EH (cell line): ENCODE data around the gene DNAJB6.
A peak's percentile ranks its signal among the peaks of the same experiment; 100 is the strongest.

ENCODE experiments used
- DNase-seq: peaks from one replicate; pipeline ENCODE4 v3.0.0-alpha.2; 2015; ENCODE audit warnings: low read depth

The DNAJB6 gene

DNA sequence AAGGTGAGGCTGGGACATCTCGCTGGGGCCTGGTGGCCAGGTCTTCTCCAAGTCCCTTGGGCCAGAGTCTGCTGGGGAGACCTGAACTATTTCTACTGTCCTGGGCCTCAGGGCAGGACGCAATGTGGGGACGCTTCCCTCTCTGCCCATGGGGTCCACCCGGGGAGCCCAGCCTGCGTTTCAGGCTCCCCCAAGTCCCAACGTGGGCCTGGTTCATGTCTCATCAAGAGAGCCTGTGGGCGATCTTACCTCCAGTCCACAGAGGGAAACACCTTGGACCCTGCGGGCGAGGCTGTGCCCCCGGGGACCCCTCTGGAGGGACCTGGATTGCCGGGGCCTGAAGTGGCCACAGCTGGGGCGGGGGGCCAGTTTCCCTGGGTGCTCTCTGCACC, 91.7 kb downstream of the DNAJB6 start:
- no peak for DNase-seq

DNA sequence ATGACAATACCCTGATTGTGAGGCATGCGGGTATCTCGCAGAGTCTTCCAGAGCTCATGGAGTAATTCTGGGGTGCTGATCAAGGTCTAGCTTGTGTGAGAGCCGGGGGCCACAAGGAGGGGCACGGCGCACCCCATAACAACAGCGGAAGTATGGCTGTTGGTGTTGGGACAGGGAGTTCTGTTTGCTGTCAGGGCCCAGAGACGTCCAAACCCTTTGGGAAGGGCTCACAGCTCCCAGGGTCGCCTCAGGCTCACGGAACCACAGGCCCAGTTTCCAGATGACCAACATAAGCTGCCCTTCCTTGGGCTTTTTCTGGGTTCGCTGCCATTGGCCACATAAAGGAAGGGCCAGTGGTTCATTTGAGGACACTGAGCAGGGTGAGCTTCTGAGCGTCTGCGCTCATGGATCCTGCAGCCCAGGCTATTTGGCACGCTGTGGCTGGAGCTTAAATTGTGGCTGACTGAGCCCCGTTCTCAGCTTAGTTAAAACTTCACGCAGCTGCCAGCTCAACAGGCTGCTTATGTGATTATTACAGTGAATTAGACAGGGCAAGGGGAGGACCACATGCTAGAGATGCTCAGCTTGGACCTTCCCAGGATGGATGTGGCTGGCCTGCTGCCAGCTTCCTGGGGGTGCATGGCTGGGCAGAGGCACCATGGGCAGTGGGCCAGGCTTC, 92.3 kb downstream of the DNAJB6 start:
- peak; percentile 11 for DNase-seq

DNA sequence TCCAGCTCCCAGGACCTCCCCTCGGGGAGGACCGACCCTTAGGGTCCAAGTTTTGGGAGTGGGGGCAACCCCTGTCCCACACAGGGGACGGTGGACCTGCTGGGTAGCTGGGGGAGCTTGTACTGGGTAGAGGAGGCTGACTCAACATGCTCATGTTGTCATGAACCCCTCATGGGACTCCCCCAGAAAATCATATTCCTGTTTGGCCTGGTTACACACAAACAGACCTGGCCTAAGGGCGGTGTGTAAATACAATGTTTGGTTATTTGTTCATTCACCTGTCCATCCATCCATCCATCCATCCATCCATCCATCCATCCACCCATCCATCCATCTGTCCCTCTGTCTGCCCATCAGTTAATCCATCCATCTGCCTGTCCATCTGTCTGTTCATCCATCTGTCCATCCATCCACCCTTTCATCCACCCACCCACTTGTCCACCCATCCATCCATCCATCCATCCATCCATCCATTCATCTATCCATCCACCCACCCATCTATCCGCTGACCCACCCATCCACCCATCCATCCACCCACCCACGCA, 92.9 kb downstream of the DNAJB6 start:
- no peak for DNase-seq

DNA sequence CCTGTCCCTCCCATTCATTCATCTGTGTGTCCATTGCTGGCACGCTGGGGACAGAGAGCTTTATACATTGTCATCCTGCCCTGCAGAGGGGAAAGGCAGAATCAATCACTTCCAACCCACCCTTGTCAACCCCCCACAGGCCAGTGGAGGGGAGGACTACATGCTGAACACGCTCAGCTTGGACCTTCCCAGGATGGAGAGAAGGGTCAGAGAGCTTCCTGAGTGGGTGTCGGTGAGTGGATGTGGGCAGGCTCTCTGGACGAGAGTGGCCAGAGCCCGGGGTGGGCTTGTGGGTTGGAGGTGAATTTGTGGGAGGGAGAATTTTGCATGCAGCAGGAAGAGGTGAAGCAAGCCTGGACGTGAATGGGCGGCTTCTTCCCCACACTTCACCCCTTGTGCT, 93.9 kb downstream of the DNAJB6 start:
- DNase-seq: no peak

DNA sequence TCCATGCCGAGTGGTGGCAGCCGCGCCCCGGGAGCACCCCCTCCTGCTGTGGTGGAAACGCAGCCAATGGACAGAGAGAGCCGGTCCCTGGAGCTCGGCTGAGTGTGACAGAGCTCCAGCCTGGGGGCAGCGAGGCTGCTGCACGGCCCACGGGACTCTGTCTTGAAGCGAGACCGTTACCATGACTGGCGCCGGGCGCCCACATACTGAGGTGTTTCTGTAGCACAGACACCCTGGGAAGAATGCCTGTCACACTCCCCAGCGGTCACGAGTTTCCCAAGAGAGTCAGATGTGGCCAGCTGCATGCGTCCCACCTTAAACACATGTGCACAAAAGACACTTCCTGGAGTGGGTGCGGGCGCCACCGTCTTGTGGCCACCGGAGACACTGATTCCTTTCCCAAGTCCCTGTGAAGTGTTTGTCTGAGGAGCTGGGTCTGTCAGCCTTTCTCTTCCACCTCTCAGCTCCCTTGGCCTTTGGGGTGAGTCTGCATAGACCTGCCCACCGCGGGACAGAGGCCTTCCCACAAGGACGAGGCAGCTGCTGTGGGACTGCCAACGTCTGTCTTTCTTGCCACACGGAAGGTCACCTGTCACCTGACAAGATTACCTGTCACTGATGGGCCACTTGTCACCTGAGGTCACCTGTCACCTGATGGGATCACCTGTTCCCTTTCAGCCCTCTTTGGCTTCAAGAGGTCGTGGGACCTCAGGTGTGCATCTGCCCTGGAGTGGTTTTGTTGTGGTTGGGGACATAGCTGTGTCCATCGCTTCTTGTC, 94.6 kb downstream of the DNAJB6 start:
- no peak for DNase-seq

GRCh38 chr7:157431951-157432540, 95.2 kb downstream of the DNAJB6 start:
- no peak for DNase-seq

GRCh38 chr7:157432541-157432956, 95.7 kb downstream of the DNAJB6 start:
- DNase-seq: peak; percentile 87

DNA sequence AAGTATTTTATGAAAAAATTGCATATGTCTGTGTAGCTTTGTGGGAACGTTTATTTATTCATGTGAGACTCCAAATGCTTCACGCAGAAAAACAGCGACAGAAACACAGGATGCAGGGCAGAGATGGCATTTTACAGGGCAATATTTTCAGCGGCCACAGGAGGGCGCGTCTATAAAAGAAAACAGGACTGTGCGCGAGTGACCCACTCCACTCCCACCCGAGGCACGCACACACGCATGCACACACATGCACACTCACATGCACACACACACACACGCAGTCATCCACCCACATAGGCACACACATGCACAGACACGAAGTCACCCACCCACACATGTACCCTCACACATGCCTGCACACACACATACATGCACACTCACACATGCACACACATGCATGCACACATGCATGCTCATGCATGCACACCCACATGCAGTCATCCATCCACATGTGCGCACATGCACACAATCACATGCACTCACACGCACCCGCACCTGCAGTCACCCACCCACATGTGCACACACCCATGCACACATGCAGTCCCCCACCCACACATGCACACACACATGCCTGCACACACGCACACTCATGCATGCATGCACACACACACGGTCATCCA, 96.3 kb downstream of the DNAJB6 start:
- peak; percentile 48 for DNase-seq

DNA sequence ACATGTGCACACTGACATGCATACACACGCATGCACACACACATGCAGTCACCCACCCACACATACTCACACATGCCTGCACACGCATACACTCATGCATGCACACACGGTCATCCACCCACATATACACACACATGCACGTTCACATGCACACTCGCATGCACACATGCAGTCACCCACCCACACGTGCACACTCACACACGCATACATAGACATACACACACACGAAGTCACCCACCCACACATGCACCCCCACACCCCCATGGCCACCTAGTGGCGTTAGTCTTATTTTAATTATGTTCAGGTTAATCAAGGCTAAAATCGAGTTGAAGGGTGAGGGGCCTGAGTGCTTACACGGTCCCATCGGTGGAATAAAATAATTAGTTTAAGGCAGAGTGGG, 96.8 kb downstream of the DNAJB6 start:
- DNase-seq: no peak

DNA sequence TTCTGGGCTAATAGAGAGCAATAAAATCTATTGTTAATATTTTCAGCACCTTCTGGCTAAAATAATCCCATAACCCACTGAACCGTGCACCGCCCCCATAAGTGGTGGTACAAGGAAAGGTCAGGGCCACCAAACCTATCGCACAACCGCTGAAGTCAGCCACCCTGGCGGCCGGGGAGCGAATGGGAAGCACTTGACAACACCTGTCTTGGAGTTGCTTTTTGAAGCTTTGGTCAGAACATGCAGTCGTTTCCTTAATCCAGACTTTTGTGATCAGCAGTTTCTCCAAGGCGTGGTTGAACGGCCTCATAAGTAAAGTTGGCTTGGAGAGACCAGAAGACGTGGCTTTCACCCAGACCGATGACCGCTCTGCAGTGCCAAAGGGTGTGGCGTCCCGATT, 97.4 kb downstream of the DNAJB6 start:
- DNase-seq: no peak

- DNase-seq: no peak
Measured at GRCh38 chr7:157434701-157435100, 97.9 kb downstream of the DNAJB6 start.

DNA sequence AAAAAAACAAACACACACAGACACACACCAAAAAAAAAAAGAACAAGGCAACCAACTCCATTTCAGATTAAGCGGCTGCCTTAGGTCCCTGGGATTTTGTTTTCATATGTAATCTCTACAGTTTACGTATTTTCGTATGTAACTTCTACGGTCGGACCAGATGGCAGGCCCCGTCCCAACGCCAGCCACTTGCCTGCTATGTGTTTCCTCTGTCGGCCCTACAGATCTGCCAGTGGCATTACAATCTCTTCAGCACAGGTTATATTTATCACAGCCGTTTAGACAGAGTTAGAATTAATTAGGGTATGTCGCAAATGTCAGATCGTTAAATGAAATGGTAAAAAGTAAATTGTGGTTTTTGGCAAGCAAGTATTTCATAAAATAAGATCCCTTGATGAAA, 99.3 kb downstream of the DNAJB6 start:
- no peak for DNase-seq

GRCh38 chr7:157436763-157437480, 100.1 kb downstream of the DNAJB6 start:
- DNase-seq: peak; percentile 67

DNA sequence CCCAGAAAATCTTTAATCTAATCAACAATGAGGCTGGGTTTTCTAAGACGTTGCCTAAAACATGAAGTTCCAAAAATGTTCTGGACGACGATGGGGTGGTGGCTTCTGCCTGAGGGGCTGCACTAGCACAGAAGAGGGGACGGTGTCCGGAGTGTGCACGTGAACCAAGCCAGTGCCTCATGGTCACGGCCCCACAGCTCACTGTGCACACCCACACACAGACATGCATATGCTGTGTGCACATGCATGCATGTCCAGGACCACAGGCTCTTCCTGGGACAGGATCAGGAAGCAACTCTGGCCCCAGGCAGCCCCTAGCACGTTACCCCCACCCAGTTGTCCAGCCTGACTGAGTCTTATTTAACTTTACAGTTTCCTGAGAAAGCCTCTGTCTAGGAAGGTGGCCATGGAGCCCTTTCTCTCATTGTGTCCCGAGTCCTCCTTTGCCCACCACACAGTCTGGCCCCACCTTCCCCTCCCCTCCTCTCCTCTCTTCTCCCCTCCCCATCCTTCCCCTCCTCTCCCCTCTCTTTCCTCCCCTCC, 100.8 kb downstream of the DNAJB6 start:
- no peak for DNase-seq

DNA sequence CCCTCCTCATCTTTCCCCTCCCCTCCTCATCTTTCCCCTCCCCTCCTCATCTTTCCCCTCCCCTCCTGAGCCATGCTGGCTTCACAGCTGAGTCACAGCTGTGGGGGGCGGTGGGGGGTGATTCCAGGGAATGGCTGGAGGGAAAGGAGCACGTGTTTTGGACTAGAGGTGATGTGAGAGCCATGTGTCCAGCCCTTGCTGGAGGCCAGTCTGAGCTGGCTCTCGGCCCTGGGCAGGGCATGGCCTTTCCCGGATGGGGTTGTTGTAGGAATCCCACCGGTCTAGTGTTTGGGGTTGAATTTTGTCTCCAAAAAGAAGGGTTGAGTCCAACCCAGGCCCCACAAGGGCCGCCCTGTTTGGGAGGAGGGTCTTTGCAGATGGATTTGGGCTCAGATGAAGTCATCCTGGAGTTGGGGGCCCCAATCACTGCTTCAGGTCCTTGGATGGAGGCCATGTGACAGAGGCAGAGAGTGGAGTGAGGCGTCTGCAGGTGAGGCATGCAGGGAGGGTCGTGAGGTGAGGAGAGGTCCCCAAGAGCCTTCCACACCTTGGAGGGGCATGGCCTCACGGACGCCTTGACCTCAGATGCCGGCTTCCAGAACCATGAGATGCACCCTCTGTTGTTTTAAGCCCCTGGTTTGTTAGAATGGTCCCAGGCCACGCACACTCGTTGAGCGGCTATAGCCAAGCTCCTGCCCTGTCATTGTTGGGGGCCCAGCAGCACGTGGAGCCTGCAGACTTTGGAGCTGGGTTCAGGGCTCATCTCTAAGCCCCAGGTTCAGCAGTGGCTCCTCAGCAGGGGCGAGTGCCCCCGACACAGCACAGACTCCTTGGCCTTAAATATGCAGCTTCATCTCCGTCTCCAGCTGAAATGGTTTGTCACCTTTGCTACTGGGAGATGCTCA, 101.6 kb downstream of the DNAJB6 start:
- peak; percentile 37 for DNase-seq

DNA sequence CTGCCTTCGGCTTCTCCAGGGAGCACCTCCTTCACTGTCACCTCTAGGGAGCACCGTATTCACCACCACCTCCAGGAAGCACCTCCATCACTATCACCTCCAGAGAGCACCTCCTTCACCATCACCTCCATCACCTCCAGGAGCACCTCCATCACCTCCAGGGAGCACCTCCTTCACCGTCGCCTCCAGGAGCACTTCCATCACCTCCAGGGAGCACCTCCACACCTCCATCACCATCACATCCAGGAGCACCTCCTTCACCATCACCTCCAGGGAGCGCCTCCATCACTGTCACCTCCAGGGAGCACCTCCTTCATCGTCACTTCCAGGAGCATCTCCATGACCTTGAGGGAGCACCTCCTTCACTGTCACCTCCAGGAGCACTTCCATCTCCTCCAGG, 102.3 kb downstream of the DNAJB6 start:
- DNase-seq: no peak

- no peak for DNase-seq
Measured at GRCh38 chr7:157439761-157440160, 103.0 kb downstream of the DNAJB6 start.

DNA sequence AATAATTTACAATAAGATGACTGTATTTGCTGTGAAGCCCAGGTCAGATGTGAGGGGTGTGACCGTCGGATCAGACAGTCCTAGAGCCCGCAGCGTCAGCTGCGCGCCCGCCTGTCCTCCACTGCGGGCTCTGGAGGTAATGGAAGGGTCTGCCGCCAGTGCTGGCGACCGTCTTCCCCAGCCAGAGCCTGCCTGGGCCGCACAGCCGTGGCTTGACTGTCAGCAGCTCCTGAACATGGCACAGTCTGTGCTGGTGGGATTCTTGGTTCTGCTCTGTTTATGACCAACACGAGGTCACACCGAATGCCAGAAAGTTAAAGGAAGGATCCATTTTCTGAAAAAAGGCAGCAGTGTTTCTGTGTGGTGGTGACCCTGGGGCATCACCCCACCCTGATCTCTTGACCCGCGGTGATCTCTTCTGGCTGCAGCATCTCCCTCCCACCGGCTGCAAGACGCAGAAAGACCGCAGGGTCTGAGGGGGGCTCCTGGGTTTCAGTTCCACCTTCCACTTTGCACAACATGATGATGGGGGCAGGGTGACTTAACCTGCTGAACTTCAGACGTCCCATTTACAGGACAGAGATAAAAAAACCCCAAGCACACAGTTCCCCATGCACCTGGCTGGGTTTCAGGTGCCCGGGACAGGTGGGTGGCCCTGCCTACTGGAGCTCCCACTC, 103.7 kb downstream of the DNAJB6 start:
- no peak for DNase-seq

DNA sequence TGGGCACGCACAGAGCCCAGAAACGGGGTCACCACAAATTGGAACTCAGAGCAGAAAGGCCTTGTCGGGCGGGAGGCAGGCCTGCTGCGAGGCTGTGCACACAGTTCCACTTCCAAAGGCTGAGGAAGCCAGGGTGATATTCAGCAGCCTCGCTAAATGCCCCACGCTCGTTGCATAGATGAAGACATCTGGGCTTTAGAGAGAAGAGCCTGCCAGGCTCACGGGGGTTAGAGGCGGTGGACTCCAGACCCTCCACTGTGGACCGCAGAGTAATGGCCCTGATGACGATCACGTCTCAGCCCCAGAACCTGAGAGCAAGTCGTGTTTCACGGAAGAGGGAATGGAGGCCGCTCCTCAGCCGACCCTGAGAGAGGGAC, 104.2 kb downstream of the DNAJB6 start:
- no peak for DNase-seq

DNA sequence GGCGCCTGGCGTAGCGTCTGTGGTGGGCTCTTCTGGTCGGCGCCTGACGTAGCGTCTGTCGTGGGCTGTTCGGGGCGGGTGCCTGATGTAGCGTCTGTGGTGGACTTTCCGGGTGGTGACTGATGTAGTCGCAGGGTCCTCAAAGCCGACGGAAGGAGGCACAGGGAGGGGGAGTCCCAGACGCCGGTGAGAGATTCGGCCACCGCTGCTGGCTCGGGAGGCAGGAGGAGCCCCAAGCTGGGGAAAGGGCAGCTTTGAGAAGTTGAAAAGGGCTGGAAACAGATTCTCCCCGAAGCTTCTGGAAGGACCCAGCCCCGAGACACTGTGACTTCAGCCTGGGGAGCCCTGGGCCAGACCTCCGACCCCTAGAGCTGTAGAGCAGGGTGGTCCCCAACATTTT, 105.7 kb downstream of the DNAJB6 start:
- DNase-seq: no peak
